ENCODE measurements around the gene NXPE4.

- TF ChIP-seq CTCF (IDR thresholded peaks at IDR 0.05) (no peak), POLR2A (IDR thresholded peaks at IDR 0.05) (no peak)
Observed at GRCh38 chr11:114551060-114551459, 44.5 kb downstream of the NXPE4 start.

Measured in ovary (tissue), 3 donors.